NT2/D1 (cell line): Measurements from ENCODE around the gene KRT39.
A peak's percentile ranks its signal among the peaks of the same experiment; 100 is the strongest.

Experiments
- DNase-seq: peaks from one replicate; pipeline ENCODE4 v3.0.0-alpha.2; 2011; ENCODE audit warnings: low read depth, low spot score
- H3K27me3 ChIP-seq: 2 replicates; pipeline ENCODE4 v1.6.0; 2011; ENCODE audit warnings: mild to moderate bottlenecking; ENCODE audit not compliant: insufficient read length, insufficient read depth
- H3K36me3 ChIP-seq: 2 replicates; pipeline ENCODE4 v1.6.1; 2011; ENCODE audit warnings: mild to moderate bottlenecking, low read length, mixed read lengths; ENCODE audit not compliant: insufficient read depth, insufficient read length
- H3K4me1 ChIP-seq: 2 replicates; pipeline ENCODE4 v1.5.1; 2011; ENCODE audit not compliant: insufficient read depth, insufficient read length
- H3K4me3 ChIP-seq: 2 replicates; pipeline ENCODE4 v1.5.1; 2011; ENCODE audit warnings: low read depth; ENCODE audit not compliant: insufficient read length
- H3K9ac ChIP-seq: 2 replicates; pipeline ENCODE4 v1.6.0; 2011; ENCODE audit warnings: low read depth; ENCODE audit not compliant: insufficient read length
- H3K9me3 ChIP-seq: 2 replicates; pipeline ENCODE4 v1.5.1; 2011; ENCODE audit warnings: mild to moderate bottlenecking, low read length; ENCODE audit not compliant: insufficient read depth
- SUZ12 ChIP-seq: IDR thresholded peaks from 2 replicates; pipeline ENCODE4 v1.6.1; 2011; ENCODE audit not compliant: insufficient read length, insufficient read depth; ENCODE audit errors: extremely low read depth
- YY1 ChIP-seq: IDR thresholded peaks from 2 replicates; pipeline ENCODE4 v1.6.1; 2011; ENCODE audit not compliant: insufficient read length, insufficient read depth
- ZNF274 ChIP-seq: IDR thresholded peaks from 2 replicates; pipeline ENCODE4 v1.6.1; 2011; ENCODE audit warnings: mild to moderate bottlenecking, low read depth, low read length

The KRT39 gene

GRCh38 chr17:40914075-40914855 is 52.5 kb downstream of the KRT39 start:
- no peak for TF ChIP-seq ZNF274
- TF ChIP-seq YY1 = no peak
- no peak for TF ChIP-seq SUZ12
- H3K4me1 ChIP-seq = no peaks in the 10 kb centered on the region
- H3K27me3 ChIP-seq = no peaks in the 10 kb centered on the region
- H3K9ac ChIP-seq = no peak overlapping the region
- H3K9me3 ChIP-seq = no peaks in the 10 kb centered on the region
- H3K36me3 ChIP-seq = no peaks in the 10 kb centered on the region
- no peak overlapping the region for H3K4me3 ChIP-seq
- DNase-seq = no peak

GRCh38 chr17:40912486-40913210 is 54.1 kb downstream of the KRT39 start:
- Histone ChIP-seq H3K36me3 (no peaks in the 10 kb centered on the region), H3K27me3 (no peaks in the 10 kb centered on the region), H3K9me3 (no peaks in the 10 kb centered on the region), H3K4me1 (no peaks in the 10 kb centered on the region), H3K4me3 (no peak overlapping the region), H3K9ac (no peak overlapping the region)
- TF ChIP-seq YY1 (no peak), ZNF274 (no peak), SUZ12 (no peak)
- no peak for DNase-seq

- no peak for TF ChIP-seq YY1
- TF ChIP-seq ZNF274 = no peak
- no peak for TF ChIP-seq SUZ12
- Histone ChIP-seq H3K4me1 (no peaks in the 10 kb centered on the region), H3K27me3 (no peaks in the 10 kb centered on the region), H3K9me3 (no peaks in the 10 kb centered on the region), H3K9ac (no peak overlapping the region), H3K36me3 (no peaks in the 10 kb centered on the region), H3K4me3 (no peak overlapping the region)
- DNase-seq = no peak
Observed at GRCh38 chr17:40910441-40910841, 56.3 kb downstream of the KRT39 start.

GRCh38 chr17:40909755-40910154 is 57.0 kb downstream of the KRT39 start:
- no peaks in the 10 kb centered on the region for H3K9me3 ChIP-seq
- H3K4me1 ChIP-seq = no peaks in the 10 kb centered on the region
- no peak overlapping the region for H3K4me3 ChIP-seq
- H3K27me3 ChIP-seq = no peaks in the 10 kb centered on the region
- DNase-seq = no peak
- TF ChIP-seq YY1 (no peak), SUZ12 (no peak)
- H3K9ac ChIP-seq = no peak overlapping the region
- H3K36me3 ChIP-seq = no peaks in the 10 kb centered on the region

GRCh38 chr17:40909351-40909750 is 57.4 kb downstream of the KRT39 start:
- peak; percentile 43 for DNase-seq
- Histone ChIP-seq H3K9ac (no peak overlapping the region), H3K4me1 (no peaks in the 10 kb centered on the region), H3K4me3 (no peak overlapping the region), H3K36me3 (no peaks in the 10 kb centered on the region), H3K27me3 (no peaks in the 10 kb centered on the region), H3K9me3 (no peaks in the 10 kb centered on the region)
- TF ChIP-seq SUZ12 (no peak), YY1 (no peak), ZNF274 (no peak)
